ENCODE data around the gene ADAM15. TPM values are rescaled to one million over a fixed set of nuclear protein-coding genes. Genes with fewer than 3 reads are reported as not detected.
A peak's percentile ranks its signal among the peaks of the same experiment; 100 is the strongest.

ADAM15 gene
- polyA plus RNA-seq, 10 donors, result 50.0 to 81.4 (median 59.9) TPM

DNA sequence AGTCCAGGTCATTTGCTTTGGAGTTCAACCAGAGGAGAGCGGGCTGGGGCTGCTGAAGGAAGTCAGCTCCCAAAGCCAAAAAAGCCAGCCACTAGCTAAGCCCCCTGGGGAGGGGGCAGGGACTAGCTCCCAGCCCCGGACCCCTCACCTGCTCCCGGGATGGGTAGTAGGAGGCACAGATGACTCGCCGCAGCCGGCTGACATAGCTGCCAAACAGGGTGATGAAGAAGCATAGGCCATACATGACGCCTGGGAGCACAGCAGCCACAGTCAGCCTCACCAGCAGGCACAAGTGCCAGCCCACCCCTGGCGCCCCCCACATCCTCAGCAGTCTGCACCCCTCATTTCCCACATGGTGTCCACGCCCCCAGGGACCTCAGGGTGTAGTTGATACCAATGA lies 25.0 kb upstream of the ADAM15 start:
- DNase-seq, result no peak

DNA sequence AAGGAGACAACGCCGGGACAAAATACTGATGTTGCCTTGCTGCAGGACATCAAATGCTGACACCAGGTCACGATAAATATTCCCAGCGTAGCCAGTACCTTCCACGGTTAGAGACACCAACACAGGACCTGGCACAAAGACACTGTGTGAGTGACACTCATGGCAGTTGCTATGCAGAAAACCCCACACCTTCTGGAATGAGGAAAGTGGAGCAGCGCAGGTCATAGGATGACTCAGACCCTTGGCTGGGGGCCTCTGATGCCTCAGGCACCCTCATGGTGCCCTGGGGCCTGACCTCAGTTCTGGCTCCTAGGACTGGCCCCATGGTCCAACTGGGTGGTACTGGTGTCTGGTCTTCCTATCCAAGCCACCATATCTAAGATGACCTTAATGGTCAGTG lies 24.5 kb upstream of the ADAM15 start:
- DNase-seq, result no peak

DNA sequence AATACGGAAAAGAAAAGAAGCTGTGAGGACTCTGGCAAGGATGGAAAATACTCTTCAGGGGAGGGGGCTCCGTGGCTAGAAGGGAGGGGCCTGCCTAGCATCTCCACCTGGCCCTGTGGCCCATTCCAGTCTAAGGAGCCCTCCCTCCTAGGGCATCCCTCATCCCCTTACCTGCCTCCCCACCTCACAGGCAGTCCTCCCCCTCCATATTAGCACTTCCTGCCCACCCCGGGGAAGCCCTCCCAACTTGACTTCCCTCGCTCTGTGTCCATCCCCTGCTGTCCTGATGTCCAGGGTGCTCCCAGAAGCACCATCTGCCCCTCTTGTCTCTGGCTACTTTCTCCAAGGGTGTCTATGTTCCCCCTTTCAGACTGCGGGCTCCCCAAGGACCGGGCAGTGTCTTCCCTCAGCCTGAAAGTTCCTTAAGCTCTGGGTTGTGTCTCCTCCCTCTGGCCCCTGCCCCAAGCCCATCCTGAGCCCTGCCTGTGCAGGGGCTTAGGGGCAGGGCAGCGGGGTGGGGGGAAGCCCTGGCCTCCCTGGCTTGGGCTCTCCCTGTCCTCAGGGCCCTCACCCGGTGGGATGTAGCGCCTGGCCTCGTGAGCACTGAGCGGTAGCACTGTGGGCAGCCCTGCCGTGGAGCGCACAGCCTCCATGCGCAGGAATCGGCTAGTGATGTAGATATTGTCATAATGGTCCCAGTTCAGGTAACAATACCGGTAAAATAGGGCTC lies 21.4 kb upstream of the ADAM15 start:
- DNase-seq, result no peak

DNA sequence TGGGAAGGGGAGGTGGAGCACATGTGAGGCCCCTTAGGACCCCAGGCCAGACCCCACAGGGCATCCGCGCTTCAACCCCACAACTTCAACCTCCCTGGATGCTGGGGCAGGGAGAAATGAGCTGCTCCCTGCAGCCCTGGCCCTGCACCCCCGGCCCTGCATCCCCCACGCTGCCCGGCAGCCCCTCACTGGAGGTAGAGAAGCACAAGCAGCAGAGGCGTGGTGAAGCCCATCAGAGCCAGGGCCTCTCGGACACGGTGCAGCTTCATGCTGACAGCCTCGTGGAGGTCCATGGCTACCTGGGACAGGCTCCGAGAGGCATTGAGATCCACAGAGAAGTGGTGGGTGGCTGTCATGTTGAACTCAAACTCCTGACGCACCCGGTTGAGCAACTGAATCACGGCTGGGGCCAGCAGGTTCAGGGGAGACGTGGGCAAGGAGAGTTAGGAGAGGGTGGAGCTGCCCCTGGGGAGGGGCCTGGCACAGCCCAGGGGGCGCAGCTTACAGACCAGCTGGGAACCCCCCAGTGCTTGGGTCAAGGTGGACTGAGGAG lies 20.8 kb upstream of the ADAM15 start:
- DNase-seq, result no peak

DNA sequence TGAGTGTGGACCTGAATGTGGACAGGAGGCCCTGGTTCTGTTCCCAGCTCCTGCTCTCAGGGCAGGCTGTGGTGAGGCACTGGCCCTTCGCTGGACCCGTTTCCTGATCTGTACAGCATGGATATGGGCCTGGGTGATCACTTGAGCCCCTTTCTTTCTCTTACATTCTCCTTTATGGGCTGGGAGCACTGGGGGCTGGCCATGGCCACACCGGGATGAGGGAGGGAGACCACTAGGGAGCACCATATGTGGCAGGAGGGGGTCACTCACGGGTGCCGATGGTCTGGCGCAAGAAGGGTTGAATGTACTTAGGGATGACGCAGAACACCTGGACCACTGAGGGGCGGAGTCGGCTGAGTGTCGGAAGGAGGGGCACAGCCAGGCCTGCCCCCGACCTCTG lies 20.2 kb upstream of the ADAM15 start:
- DNase-seq, result no peak

DNA sequence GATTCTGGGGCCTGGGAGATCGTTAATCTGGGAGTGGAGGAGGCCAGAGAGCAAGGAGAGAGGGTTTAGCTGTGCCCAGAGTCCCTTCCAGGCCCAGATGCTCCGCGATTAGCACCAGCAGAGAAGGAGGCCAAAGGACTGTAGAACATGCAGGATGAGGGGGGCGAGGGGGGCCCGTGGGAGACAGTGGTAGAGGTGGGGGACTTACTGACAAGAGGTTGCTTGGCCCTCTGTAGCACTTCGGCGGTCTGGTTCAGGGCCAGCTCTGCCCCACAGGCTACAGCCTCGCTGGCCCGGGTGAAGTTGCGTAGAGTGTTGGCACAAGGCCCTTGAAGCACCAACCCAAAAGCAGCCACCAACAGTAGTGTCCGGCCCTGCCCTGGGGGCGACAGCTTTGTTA lies 18.2 kb upstream of the ADAM15 start:
- DNase-seq, result no peak

DNA sequence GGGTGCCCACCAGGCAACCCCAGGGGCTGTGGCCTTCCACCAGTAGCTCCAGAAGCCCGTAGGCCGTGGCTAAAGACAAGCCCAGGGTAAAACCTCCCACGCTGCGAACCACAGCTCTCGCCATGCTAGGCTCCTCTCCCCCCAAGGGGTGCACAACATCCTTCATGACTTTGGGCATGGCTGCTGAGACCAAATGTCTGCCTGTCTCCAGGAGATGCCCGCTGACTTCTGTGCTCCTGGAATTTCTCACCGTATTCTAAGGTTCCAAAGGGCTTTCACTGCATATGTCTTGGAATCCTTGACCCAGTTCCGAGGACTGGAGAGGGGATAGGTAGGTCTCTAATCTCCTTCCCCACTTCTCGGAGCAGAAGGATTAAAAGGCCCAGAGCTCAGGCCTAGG lies 17.6 kb upstream of the ADAM15 start, which contains the start of the genes DCST1 and DCST2:
DCST1 (plus strand) TSS at position 301 of the 400 bp plus-strand sequence. CDS start 213 bp downstream, outside the sequence.
DCST2 (minus strand) TSS at position 258 of the 400 bp plus-strand sequence; CDS start at position 178, 80 bp downstream.
- DNase-seq, result no peak

DNA sequence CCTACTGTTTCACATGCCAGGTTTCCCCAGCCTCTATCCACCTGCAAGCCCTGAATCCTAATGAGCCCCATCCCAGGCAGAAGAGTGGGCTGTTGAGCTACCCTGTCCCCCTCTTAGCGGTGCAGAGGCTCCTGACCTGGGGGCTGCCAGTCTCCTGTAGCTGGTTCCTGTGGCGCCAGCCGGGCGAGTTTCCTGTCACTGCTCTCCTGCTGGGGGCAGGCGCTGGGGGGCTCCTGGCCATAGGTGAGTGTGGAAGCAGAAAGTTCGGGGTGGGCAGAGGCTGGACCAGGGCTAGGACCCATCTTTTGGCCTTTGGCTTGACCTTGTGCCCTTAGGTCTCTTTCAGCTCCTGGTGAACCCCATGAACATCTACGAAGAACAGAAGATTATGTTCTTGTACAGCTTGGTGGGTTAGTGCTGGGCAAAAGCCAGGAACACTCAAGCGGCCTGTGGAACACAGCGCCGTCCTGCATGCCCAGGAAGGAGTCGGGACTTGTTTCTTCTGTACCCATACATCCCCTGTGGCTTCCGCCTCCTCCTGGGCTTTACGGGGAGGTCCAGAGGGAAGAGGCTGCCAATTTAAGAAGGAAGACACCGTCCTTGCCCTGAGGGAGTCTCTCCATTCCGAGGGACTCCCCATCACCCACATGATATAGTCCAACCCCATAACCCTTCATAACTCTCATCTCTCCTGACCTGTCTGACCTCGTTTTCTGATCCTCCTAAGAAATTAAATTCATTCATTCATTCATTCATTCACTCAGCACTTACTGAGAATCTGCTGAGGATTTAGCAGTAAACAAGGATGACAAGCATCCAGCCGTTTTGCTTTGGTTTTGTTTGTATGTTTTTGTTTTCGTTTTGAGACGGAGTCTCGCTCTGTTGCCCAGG lies 16.6 kb upstream of the ADAM15 start:
- no peak for DNase-seq

DNA sequence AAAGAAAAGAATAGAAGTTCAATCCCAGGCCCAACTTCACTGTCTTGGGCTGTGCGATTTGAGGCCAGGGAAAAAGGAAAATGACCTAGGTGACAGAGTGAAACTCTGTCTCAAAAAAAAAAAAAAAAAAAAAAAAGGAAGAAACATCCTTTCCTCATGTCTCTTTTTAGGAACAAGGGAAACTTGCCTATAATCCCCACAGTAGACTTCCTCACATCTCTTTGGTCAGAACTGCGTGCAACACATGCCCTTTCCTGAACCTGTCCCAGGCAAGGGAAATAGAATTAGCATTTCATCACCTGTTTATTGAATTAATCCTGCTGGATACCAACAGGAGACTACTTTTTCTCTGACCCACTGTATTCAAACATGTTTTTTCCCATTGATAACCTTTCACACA lies 15.2 kb upstream of the ADAM15 start:
- DNase-seq, result no peak

DNA sequence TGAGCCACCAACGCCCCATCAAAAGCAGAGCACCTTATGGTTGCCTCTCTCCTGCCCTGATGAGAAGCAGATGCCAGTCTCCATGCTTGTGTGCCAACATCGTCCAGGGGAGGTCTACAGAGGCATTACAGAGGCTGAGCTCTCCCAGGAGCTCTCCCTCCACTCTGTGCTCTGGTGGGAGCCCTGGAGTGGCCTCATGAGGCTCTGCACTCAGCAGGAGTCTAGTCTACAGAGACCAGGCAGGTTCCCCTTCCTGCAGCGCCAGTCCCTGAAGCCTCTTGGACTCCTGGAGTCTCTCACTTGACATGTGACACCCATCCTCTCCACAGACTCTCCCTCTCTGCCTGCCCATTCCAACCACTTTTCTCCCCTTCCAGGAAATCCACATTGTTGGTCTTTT lies 14.1 kb upstream of the ADAM15 start:
- DNase-seq, result no peak

DNA sequence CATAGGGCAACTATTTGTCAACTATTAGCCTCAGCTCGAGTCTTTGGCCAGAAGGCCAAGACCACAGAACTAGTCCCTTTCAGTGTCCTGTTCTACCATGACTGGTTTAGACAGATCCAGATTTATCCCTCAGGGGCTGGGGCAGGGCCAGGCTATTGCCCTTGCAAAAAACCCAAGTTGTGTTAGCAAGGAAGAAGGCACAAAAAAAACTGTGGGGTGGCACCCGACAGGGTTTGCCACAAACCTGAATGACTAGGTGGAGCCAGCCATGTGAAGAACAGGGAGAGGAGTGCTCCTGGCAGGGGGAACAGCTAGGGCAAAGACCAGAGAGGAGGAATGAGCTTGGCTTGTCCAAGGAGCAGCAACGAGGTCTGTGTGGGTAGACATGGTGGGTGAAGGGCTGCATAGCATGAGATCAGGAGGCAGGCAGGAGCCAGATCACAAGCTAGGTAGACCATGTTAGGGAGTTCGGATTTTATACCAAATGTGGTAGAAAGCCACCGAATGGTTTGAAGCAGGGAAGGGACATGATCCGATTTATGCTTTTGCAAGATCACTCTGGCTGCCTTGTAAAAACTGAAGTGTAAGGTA lies 13.2 kb upstream of the ADAM15 start:
- DNase-seq, result no peak

DNA sequence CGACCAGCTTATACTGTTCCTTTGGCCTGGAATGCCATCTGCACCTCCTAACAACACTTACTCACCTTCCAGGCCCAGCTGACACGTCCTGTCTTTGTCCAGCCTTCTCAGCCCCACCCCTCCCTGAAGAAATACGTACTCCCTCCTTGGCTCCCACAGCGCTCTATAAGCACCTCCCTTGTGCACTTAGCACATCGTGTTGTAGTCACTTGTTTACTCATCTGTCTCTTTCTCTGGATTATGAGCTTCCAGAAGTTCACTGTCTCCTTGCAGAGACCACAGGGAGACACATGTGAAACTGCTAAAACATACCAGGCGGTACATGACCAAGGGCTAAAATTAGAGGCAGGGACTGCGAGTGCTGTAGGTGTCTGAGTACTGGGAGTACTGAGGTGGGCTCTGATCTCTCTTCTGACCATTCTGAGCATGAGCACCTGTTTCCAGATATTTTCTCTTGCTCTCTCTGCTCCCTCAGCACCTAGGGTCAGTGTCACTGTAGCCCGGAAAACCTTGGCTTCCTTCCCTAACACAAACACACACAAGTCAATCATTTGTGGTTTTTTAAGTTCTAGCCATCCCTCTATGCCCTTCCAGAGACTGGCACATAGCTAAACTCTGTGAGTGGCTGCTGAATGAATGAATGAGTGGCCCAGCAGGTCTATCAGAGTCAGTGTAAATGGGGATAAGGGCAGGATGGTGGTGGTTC lies 12.4 kb upstream of the ADAM15 start:
- no peak for DNase-seq

DNA sequence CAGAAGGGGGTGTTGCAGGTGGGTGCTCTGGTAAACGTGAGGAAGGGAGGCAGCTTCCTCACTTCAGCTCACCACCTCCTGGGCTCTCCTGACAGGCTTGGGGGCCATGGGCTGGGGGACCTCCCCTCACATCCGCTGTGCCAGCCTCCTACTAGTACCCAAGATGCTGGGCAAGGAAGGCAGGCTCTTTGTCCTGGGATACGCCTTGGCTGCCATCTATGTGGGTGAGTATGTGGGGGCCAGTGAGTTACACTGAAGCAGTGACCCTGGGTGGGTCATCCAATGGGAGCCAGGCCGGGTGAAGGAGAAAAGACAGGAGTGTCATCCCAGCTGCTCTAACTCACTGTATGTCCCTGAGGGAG lies 11.8 kb upstream of the ADAM15 start:
- DNase-seq, result no peak

DNA sequence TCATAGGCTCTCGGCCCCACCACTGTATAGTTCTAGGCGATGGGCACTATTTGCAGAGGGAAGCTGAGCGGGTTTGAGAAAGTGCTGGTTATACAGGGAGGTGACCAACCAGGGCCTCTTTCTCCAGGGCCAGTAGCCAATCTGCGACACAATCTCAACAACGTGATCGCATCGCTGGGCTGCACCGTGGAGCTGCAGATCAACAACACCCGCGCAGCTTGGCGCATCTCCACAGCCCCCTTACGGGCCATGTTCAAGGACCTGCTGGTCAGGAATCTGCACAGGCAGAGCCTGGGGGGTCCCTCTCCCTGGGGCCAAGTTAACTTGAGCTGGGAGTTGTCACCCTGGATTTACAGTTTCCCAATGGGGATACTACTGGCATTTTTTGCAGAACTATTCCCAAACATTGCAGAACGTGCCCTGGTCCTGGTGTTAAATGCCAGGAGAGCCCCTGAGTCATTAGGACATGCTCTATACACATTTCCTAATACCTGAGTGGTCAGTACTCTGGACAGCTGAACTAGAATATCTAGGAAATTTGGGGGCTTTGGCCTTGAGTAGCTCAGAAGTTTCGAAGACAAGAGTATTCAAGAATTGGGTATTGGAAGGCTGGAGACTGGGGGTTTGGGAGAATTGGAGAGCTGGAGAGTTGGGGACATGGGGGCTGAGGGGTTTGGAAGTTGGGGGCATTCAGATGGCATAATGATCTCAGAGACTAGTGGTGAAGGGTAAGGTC lies 10.6 kb upstream of the ADAM15 start:
- DNase-seq, result no peak

DNA sequence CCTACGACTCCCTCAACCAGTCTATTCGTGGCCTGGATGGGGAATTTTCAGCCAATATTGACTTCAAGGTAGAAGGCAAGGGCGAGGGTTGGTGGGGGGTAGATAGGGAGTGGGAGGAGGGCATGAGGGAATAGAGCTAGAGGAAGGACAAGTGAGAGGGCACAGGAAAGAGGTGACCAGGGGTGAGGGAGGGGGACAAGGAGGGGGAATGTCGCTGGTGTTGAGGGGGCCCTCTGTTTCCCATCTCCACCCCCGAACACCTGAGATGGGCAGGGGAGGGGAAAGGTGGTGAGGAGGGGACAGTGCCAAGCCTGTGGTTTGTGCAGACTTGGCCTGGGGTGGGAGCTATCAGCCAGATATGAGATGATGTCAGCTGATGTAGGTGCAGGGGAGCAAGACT lies 8.3 kb upstream of the ADAM15 start:
- no peak for DNase-seq

DNA sequence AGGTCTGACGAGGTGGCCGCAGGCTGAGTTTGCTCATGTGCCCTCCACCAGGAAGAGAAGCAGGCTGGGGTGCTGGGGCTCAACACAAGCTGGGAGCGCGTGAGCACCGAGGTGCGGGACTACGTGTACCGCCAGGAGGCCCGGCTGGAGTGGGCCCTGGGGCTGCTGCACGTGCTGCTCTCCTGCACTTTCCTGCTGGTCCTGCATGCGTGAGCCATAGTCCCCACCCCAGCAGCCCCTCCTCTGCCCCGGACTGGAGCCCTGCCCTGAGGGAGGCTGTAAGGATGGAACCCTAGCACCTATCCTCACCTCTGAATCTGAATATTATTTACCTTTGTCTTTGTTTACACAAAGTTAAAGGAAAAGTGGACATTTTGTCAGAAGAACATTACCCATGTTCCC lies 7.8 kb upstream of the ADAM15 start:
- DNase-seq, result no peak

DNA sequence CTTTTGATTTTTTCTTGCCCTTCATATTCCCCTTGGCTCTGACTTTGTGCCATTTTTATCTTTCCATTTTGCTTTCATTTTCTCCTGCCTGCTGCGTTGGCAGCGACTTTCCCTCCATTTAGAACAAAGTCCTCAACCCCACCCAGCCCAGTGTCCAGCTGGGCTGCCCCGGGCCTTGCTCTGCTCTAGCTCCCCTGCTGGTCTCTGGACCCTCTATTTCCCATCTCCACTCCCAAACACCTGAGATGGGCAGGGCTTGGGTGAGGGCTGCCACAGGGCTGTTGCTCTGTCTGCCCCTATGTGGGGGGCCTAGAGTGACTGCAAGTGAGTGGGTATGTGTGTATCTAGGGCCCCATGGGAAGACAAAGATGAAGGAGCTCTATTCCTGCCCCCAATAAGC lies 7.3 kb upstream of the ADAM15 start:
- DNase-seq, result no peak

DNA sequence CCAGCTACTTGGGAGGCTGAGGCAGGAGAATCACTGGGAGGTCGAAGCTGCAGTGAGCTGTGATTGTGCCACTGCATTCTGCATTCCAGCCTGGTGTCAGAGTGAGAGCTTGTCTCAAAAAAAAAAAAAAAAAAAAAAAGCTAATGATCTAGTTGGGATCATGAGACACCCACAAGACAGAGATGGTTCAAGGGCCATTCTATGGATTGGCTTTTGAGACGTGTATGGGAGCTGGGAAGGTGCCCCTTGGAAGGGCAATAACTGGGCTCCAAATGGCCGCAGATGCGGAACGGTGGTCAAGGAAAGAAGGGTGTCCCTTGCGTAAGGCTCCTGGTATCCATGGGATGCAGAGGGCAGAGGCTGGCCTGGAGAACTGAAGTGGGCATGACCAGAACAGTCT lies 6.8 kb upstream of the ADAM15 start:
- no peak for DNase-seq

DNA sequence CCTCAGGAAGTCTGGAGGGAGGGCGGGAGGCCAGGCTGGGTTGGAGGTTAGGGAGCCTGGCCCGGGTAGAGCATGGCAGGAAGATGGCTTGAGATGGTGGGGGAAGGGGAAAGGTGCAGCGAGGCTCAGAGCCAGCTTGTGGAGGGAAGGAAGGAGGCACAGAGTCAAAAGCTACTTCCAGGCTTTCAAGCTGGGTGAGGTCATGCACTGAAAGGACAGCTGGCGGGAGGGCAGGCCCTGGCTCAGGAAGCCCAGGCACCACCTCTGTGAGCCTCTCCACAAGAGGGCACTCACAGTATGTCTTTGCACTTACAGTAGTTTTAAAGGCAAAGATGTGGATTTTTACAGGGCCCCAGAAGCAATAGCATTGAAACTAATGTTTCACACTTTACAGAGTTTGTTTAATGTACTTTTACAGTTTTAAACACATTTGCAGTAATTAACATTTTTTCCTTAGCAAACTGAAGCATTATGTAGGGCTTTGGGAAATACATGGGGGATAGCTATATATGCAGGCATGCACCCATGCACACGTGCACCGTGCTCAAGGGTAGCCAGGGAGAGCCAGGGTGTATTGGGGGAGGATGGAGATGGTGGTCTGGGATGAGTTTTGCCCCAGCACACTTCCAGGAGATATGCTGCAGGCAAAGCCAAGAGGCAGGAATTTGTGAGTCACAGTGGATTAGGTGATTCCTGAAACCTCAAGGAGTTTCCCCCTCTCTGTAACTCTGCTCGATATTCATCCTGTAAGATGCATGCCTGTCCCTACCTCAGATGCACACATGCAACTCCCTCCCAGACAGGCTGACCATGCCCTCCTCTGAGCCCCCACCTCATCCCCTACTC lies 6.1 kb upstream of the ADAM15 start:
- DNase-seq, result peak; percentile 57 to 75 (median 65)
